Sigmoid colon (tissue), 7 donors: Measurements from ENCODE around the gene AHNAK2. TPM values are rescaled to one million over a fixed set of nuclear protein-coding genes. Genes with fewer than 3 reads are reported as not detected.

Experiments used
- DNase-seq: peaks from one replicate; pipeline ENCODE4 v3.0.0-alpha.2; 2019
- H3K27ac ChIP-seq, 4 donors: fragments of 200-600 bp; sonication (generic); one replicate each; pipeline ENCODE4 v1.5.1; 2016 to 2019; ENCODE audit warnings: mild to moderate bottlenecking in 1 of 4
- H3K27me3 ChIP-seq, 3 donors: fragments of 200-600 bp; sonication (generic); one replicate each; pipeline ENCODE4 v1.5.1; 2019; ENCODE audit warnings: mild to moderate bottlenecking in 1 of 3
- H3K36me3 ChIP-seq, 4 donors: fragments of 200-600 bp; sonication (generic); one replicate each; pipeline ENCODE4 v1.5.1; 2016 to 2019
- H3K4me1 ChIP-seq, 4 donors: fragments of 200-600 bp; sonication (generic); one replicate each; pipeline ENCODE4 v1.5.1; 2017 to 2019
- H3K4me3 ChIP-seq, 4 donors: fragments of 200-600 bp; sonication (generic); one replicate each; pipeline ENCODE4 v1.5.1; 2017 to 2019; ENCODE audit warnings: mild to moderate bottlenecking in 2 of 4, moderate library complexity in 1 of 4
- H3K9me3 ChIP-seq, 4 donors: fragments of 200-600 bp in 3 of 4; sonication (generic) in 3 of 4; one replicate each; pipeline versions ENCODE4 v1.5.1 to v1.6.1; 2013 to 2019
- EP300 ChIP-seq, 4 donors: sonication (generic); formaldehyde crosslinking; IDR thresholded peaks; one replicate each; pipeline ENCODE4 v1.6.1; 2017; ENCODE audit warnings: antibody characterized with exemption in 4 of 4
- POLR2A ChIP-seq, 2 donors: fragments of 450-650 bp; IDR thresholded peaks; one replicate each; pipeline ENCODE4 v1.6.1; 2016; ENCODE audit warnings: antibody characterized with exemption in 2 of 2, mild to moderate bottlenecking in 2 of 2, moderate library complexity in 2 of 2
- POLR2AphosphoS5 ChIP-seq, 4 donors: sonication (generic); formaldehyde crosslinking; IDR thresholded peaks; one replicate each; pipeline ENCODE4 v1.6.1; 2017; ENCODE audit warnings: antibody characterized with exemption in 4 of 4
- WGBS, 2 donors: extraction: QIAGEN DNeasy Blood & Tissue Kit; methylation state at CpG; one replicate each; pipeline ENCODE4 v1.1.7; 2013; 5-methylcytosine and 5-hydroxymethylcytosine counted together
- intact Hi-C: fragments of 100-400 bp; cut with DNase I; formaldehyde crosslinking; loops from one replicate; pipeline ENCODE4 v1.15.1; 2023
- polyA plus RNA-seq, 3 donors: library from polyadenylated mRNA; stranded (reverse); fragments of 200-250 nt; gene quantifications; one replicate each; pipeline ENCODE4 v1.2.3, GENCODE V29; 2013
- total RNA-seq, 4 donors: library from RNA; depleted of rRNA; stranded (reverse); fragments of >200 nt; gene quantifications; one replicate each; pipeline ENCODE4 v1.1.0, GENCODE V29; 2016
- TF ChIP-seq, protein P1 (sequence below), 4 experiments: fragments of 450-650 bp in 3 of 4; fragments of 200-600 bp in 1 of 4; IDR thresholded peaks; one replicate each; pipeline ENCODE4 v1.5.1; 2016 to 2019; ENCODE audit warnings: antibody characterized with exemption in 4 of 4, mild to moderate bottlenecking in 3 of 4, moderate library complexity in 2 of 4
- donor health status: healthy with polysubstance abuse.
- donor health status: Bipolar disorder and iron deficiency.
- donor health status: healthy.

AHNAK2 gene
- total and polyA plus RNA-seq, 7 donors: 0.23 to 218 (median 81.9) TPM

DNA sequence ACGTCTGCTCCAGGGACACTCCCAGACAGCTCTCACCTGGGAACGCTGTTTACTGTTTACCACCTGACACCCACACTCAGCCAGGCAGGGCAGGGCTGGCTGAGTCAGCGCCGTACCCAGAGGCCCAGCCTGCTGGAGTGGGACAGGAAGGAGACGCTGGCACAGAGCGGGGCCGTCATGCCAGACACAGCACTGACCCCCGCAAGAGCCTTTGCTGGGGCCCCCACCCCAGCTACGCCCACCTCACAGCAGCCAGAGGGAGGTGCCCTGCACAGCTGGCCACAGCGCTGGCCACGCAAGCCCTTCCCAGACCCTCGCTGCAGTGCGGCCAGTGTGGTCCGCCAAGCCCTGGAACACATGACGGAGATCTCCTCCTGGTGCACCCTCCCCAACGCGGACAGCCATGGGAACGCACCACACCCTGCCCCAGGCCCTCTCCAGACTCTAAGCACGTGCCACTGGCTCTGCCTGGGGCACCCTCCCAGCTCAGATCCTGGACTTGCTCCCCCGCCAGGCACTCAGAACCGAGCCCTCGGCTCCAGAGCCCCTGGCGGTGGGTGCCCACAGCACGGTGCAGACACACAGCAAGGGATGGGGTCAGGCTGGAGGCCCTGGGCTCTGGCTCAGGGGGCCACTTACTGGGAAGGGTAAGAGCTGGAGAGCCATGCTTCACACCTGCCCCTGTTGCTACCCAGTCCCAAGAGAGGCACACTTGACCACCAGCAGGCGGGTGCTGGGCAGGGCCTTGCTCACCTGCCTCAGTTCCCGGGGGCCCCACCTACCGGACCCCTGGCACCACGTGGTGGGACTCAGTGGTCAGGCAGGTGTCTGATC lies 5.7 kb downstream of the AHNAK2 start:
- Histone ChIP-seq H3K36me3 (no peaks in the 10 kb centered on the region), H3K9me3 (no peaks in the 10 kb centered on the region), H3K27me3 (no peaks in the 10 kb centered on the region), H3K4me1 (peaks cover 0 to 100% (median 96%) of the 10 kb centered on the region in 4 donors), H3K27ac (peak overlapping the region; percentile 90 to 97 (median 96)), H3K4me3 (no peak overlapping the region)
- peak; percentile 32 to 66 (median 34) for TF ChIP-seq POLR2AphosphoS5 (IDR thresholded peaks at IDR 0.05)
- TF ChIP-seq, protein P1, sequence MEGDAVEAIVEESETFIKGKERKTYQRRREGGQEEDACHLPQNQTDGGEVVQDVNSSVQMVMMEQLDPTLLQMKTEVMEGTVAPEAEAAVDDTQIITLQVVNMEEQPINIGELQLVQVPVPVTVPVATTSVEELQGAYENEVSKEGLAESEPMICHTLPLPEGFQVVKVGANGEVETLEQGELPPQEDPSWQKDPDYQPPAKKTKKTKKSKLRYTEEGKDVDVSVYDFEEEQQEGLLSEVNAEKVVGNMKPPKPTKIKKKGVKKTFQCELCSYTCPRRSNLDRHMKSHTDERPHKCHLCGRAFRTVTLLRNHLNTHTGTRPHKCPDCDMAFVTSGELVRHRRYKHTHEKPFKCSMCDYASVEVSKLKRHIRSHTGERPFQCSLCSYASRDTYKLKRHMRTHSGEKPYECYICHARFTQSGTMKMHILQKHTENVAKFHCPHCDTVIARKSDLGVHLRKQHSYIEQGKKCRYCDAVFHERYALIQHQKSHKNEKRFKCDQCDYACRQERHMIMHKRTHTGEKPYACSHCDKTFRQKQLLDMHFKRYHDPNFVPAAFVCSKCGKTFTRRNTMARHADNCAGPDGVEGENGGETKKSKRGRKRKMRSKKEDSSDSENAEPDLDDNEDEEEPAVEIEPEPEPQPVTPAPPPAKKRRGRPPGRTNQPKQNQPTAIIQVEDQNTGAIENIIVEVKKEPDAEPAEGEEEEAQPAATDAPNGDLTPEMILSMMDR (IDR thresholded peaks at IDR 0.05): peak in 2 of 4 experiments; percentile 14 to 21
- TF ChIP-seq EP300 (IDR thresholded peaks at IDR 0.05): no peak
- TF ChIP-seq POLR2A (IDR thresholded peaks at IDR 0.05): no peak
- intact Hi-C loops: no loop called here
- WGBS, 2 donors: 20 to 65% methylated on average over 28 of the region's 28 CpGs
- DNase-seq: peak; percentile 93

DNA sequence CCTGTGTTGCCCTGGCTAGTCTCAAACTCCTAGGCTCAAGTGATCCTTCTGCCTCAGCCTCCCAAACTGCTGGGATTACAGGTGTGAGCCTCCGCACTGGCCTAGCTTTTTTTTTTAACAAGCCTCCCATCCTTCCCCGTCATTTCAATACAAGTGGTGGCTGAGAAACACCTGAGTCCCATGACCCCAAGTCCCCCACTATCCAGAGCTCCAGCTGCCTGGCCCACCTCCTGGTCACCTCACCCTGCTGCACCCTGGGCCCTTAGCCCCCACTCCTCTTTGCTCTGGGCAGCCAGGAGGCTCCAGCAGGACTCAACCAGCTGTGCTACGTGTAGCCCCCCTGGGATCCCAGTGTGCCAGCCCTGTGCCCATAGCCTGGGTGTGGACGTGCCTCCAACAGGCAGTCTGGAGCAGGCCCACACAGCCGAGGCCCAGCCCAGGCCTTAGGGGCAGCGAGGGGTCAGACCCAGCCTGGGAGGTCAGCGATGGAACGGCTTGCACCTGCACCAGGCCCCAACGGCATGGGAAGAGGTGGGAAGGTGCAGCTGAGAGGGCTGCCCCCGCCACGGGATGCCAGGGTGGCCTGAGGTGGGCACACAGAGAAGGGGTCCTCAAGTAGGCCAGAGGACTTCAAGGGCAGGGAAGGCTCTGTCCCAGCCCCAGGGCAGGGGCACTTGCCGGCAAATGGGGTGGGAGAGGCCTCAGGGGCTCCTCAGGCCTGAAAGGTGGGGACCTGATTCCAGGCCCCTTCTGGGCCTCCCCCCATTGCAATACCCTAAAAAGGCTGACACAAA lies 6.5 kb downstream of the AHNAK2 start:
- Histone ChIP-seq H3K36me3 (no peaks in the 10 kb centered on the region), H3K4me1 (peaks cover 0 to 100% (median 96%) of the 10 kb centered on the region in 4 donors), H3K27ac (peak overlapping the region; percentile 90 to 97 (median 96)), H3K27me3 (no peaks in the 10 kb centered on the region), H3K4me3 (no peak overlapping the region), H3K9me3 (no peaks in the 10 kb centered on the region)
- 54 to 88% methylated on average over 12 of the region's 12 CpGs for WGBS, 2 donors
- intact Hi-C loops: no loop called here
- TF ChIP-seq EP300 (IDR thresholded peaks at IDR 0.05) (no peak), POLR2AphosphoS5 (IDR thresholded peaks at IDR 0.05) (no peak), POLR2A (IDR thresholded peaks at IDR 0.05) (no peak)
- TF ChIP-seq, protein P1 (IDR thresholded peaks at IDR 0.05): no peak
- no peak for DNase-seq

DNA sequence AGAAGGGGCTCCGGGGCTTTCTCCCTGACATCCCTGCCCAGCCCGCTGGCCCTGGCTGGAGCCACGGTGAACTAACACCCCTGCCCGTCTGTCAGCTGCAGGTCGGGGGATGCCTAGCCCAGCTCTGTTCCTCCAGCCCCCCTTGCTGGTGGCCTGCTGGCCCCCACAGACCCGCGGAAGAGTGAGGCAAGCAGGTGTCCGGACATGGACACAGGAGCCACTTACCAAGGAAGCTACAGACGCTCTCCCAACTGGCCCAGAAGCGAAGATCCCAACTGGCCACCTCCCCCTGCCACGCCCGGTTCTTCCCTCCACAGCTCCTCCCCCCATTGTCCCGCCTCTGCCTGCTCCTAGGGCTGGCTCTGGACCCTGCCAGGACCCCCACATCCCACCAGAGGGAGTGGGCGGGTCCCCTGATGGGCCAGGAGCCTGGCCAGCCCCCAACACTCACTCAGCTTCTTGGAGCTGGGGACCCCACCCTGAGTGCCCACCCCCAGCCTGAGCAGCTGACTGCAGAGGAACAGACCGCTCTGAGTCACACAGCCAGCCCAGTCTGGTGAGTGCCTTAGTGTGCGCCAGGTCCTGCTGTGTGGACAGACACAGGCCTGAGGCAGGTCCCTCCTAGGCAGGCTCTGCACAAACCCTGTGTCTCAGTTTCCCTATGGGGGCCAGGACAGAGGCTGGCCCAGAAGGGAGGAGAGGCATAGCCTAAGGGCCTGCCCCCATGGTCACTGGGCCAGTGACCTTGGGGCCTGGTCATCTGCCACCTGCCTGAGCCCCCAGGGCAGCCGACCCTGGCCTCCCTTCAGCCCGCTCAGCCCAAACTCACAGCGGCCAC lies 7.7 kb downstream of the AHNAK2 start:
- TF ChIP-seq POLR2A (IDR thresholded peaks at IDR 0.05) (peak; percentile 57 to 67), POLR2AphosphoS5 (IDR thresholded peaks at IDR 0.05) (peak; percentile 88 to 94 (median 90)), EP300 (IDR thresholded peaks at IDR 0.05) (no peak)
- TF ChIP-seq, protein P1 (IDR thresholded peaks at IDR 0.05): no peak
- Histone ChIP-seq H3K9me3 (no peaks in the 10 kb centered on the region), H3K27me3 (no peaks in the 10 kb centered on the region), H3K36me3 (no peaks in the 10 kb centered on the region), H3K4me3 (peak overlapping the region; percentile 49 to 64 (median 56)), H3K27ac (peak overlapping the region; percentile 90 to 97 (median 96)), H3K4me1 (peaks cover 0 to 99% (median 96%) of the 10 kb centered on the region in 4 donors)
- DNase-seq: peak; percentile 97
- intact Hi-C loops: no loop called here
- WGBS, 2 donors: 69 to 77% methylated on average over 19 of the region's 19 CpGs

DNA sequence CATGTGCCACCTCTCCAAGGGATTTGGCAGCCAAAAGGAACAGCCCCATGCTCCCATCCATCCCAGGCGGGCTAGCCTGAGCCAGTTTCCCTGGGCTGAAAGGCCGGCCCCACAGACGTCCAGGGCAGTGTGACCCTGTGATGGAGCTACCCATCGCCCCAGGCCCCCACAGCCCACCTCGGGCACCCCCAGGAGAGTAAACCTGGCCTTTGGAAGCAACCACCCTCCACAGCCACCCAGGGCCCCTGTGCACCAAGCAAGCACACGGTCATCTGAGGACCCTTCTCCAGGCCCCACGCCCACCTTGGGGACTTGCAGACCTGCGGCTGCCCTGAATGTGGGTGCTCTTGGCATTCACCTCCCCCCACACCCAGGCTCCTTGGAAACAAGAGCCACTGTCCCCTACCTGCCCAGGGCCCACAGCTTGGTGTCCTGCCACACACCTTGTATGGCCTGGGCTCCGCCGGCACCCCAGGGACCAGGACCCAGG lies 8.4 kb downstream of the AHNAK2 start:
- Histone ChIP-seq H3K27ac (peak overlapping the region; percentile 90 to 97 (median 96)), H3K4me3 (peak overlapping the region; percentile 49 to 64 (median 56)), H3K27me3 (no peaks in the 10 kb centered on the region), H3K36me3 (no peaks in the 10 kb centered on the region), H3K9me3 (no peaks in the 10 kb centered on the region), H3K4me1 (peaks cover 0 to 92% (median 90%) of the 10 kb centered on the region in 4 donors)
- TF ChIP-seq POLR2AphosphoS5 (IDR thresholded peaks at IDR 0.05) (no peak), EP300 (IDR thresholded peaks at IDR 0.05) (no peak), POLR2A (IDR thresholded peaks at IDR 0.05) (no peak)
- TF ChIP-seq, protein P1 (IDR thresholded peaks at IDR 0.05): no peak
- WGBS, 2 donors: 86 to 91% methylated on average over 10 of the region's 10 CpGs
- DNase-seq: no peak
- intact Hi-C loops: no loop called here
